GM19351 (cell line): ENCODE results near the gene TBATA.
"Not testable (repeated sequence)": the region's sequence is repeated elsewhere in the genome, so short reads cannot be mapped to it uniquely, and the experiment has no call there.

Experiments
- ATAC-seq: cut with Tn5 transposase; IDR thresholded peaks from one replicate; pipeline ENCODE4 v1.9.1; 2021; ENCODE audit warnings: mild to moderate bottlenecking, moderate library complexity; ENCODE audit not compliant: unreplicated experiment

The TBATA gene

DNA sequence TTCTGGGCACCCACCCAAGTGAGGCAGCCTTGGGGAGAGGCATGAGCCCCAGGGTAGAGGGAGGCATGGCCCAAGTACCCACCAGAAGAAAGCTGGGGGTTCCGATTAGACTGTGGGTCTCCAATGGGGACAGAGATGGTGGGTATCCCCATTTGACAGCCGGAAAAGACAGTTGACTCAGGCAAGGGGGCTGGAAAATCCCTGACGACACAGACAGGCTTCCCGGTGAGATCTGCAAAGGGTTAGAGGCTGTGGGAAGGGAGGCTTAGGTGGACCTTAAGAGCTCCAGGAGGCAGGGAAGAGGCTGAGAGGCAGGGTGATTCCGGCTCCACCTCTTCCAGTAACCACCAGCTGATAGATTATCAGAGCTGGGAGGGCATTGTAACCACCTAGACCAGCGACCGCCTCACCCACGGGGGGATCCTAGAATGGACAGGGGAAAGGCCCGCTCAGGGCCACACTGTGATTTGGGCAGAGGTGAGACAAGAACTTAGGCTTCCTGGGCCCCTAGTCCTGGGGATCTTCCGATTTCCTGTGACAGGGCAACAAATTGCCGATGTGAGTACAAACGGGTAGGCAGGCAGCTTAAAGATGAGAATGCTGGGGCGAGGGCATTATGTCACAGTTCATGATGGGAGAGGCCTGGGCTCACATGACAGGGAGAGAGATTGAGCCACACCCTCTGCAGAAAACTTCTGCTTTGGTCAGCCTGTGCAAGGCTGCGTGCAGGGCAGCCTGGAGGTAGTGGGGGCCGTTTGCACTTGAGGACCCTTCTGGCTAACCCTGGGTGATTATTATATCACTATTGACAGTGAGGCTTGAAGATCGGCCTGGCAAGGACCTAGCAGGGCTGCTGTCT lies 5.4 kb downstream of the TBATA start:
- ATAC-seq = no peak

DNA sequence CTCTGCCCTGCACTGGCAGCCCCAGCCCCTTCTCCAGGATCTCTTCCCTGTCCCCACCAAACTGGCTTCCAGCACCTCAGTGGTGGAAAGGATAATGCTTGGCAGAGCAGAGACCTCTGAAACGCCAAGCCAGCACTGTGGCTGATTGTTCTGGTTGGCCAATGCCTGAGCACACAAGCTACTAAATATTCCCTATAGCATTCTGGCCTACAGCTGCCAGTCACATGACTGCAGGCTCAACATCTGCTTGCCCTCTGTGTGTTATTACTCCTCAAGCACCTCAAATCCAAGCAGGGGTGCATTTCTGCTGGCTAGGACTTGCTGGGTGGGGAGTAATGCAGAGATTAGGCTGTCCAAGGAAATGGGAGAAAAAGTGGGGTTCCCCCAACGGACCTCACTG lies 6.1 kb downstream of the TBATA start:
- no peak for ATAC-seq

DNA sequence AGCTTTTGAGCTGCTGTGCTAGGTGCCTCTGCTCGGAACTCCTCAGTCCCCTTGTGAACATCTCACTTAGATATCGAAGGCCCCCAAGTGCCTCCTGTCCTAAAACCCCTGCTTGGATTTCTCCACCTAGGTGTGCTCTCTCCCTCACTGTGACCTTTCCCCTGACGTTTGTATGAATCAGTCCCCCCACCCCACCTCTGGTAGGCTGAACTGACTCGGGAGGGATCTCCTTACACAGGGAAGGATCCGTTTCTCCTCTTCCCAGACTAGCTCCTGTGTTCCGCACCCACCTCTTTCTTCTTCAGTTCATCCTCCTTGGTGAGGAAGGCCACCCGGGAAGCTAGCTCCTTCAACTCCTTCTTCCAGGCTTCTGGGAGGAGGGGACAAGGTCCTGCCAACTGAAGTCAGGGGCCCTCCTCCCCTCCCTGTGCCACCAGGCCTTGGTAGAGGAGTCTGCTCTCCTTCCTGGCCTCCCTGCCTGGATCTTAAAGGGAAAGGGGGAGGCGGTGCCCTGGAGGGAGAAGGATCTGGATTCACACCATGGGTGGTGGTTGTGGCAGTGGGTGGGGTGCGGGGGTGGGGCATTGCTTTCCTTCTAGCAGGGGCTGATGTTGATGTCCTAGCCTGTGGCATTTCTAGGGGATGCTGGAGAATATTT lies 6.8 kb downstream of the TBATA start:
- no peak for ATAC-seq

DNA sequence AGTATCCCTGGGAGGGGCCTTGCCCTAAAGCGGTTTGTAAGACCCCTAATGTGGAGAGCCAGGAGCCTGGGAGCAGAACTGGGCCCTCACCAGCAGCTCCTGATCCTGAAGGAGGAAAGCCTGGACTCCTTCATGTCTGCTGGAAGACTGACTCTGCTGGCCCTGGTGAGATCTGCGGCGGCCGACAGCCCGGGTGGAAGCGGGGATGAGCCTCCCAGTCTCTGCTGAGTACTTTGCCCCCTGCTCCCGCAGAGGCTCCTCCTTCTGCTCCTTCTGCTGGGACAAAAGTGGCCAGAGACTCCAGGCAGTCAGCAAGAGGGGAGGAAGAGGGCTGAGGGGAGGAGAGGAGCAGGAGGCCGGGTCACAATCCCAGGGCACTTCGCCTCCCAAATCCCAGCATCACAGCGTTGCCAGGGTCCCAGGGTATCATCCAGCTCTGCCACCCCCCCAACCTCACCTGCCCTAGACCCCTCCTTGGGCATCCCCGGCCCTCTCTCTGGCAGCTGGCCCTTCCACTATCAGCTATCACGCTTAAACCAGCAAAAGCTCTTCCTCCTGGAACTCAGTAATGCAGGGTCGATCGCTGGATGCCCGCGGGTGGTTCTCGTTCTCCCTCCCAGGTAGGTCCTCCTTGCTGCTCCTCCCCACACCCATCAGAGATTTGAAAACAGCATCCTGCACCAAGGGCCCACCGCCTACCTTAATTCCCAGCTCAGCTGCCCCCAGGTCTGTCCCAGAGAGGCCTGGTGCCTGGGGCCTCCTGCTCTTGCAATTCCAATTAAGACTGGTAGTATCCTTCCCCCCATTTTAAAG lies 7.9 kb downstream of the TBATA start:
- no peak for ATAC-seq

DNA sequence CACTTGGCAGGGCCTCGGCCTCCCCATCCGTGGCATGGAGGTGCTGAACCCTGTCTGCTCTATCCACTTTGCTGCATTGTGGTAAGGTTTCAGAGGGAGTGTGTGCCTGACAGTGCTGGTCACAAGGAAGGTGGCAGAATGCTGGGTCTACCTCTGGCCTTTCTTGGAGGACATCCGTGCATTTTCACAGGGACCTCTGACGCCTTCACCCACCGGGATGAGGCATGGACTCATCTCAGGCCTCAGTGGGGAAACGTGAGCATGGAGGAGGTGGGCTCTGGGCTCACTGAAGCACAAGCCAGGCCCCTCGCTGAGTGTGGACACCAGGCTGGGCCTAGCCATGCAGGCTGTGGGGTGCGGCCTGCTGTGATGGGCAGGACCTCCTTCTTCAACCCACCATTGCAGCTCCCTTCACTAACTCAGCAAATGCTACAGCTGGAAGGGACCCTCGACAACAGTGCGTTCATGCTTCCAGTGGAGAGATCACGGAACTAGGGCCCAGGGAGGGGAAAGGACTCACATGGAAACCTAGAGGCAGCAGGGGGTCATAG lies 8.6 kb downstream of the TBATA start:
- ATAC-seq = no peak

DNA sequence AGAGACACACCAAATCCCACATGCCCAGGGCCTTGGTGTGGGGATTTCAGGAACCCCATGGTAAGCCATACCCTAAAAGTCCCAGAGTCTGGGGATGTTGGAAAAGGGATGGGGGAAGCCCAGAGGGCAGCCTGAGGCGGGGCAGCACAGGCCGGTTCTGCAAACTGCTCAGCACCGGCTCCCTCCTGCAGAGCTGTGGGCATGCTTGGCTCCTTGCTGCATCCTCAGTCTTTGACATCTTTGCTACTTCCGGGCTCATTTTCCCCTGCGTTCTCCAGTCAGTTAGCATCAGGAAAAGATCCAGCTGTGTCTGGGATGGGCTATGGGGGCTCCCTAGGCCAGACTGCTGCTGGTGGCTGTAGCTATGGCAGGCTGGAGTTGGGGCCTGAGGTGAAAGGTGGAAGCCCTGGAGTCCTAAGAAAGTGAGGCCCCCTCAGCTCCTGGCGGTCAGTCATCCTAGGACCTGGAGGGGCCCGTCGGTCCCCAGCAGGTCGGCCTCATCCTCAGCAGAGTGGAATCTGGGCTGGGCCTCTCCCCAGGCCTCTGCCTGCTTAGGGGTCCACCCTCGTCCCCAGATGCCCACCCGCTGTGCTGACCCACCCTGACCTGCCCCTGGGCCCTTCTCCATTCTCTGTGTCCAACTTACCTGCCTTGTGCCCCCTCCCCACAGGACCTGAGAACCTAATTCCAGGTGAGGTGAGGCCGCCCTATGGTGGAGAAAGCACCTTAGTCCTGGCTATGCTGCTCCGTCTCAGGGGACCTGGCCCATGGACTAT lies 9.3 kb downstream of the TBATA start:
- no peak for ATAC-seq

DNA sequence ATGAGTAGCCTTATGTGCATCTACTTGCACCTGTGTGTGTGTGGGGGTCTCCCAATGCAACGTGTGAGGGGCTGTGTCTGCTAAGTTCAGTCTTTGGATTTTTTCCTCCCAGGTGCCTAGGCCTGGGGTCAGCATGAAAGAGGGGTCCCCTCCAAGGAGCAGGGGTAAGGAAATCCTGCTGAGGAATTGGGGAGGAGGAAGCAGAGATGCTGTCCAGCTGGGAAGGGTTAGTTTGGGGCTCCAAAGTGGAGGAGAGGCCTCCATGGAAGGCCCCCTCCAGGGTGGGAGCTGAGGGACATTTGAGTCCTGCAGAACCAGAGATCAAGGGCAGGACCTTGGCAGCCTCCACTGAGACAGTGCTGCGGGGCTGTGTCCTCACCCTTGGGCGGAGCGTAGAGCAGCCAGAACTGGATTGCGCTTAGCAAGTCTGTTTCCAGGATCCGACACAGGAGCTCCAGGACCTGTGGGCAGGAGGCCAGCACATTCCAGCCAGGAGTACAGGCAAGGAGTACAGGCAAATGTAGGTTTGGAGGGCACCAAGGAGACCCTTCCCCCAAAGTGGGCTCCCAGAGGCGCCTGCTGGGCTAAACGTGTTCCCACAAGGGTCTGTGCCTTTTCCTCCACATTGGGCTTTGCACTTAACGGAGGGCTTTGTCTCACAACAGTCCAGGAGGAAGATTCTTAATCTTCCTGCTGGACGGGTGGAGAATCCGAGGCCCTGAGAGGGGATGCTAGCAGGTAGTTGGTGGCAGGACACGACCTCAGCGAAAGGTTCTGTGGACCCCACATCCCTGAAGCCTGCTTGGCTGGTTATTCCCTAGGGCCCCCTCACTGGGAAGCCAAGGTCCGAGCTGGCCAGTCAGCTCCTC lies 10.1 kb downstream of the TBATA start:
- no peak for ATAC-seq

DNA sequence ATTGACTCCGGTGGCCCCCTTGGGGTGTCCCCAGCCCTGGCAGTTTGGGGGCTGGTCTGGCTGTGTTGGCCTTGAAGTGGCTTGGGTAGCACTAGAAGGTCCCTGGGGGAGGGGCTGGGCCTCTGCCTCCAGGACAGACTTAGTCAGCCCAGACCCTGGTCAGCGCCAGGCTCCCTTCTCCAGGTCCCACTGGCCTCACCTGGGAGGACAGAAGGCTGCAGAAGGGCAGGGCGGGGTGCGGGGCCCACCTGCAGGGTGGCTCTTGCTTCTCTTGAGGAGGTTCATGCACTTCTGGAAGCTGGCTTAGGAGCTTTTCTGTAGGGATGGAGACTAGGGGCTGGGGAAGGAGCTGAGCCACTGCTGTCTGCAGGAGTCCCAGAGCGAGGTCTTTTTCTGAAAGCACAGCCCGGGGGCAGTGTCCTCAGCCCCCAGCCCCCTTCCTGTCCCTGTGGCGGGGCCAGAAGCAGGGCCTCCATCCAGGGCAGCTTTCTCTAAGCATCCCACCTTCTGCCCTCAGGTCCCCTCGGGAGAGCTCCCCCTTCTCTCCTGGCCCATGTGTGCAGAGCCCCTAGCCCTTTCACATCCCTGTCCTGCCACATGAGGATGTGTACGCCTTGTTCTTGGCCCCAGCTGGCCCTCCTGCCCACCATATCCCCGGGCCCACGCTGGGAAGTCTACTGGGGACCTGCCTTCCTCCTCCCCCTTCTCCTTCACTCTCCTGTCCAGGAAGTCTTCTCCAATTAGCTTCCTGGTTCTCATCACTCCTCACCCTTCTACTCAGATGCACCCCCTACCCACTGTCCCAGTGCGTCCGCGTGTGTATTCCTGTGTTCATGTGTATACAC lies 11.0 kb downstream of the TBATA start:
- no peak for ATAC-seq

DNA sequence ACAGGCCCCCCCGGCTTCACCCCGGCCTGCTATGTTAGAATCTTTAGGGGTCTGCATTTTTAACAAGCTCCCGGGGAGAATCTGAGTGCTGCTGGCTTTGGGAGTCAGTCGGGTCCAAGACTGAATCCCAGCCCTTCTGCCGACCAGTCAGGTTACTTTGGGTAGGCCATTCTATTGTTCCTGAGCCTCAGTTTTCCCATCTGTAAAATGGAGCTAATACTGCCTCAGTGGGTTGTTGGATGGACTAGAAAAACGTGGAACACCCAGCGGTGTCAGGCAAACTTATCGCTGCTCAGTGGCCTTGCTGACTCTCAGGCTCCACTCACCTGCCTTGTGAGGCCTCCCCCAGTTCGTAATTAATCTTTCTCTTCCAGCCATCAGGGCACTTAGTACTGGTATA lies 11.7 kb downstream of the TBATA start:
- no peak for ATAC-seq

DNA sequence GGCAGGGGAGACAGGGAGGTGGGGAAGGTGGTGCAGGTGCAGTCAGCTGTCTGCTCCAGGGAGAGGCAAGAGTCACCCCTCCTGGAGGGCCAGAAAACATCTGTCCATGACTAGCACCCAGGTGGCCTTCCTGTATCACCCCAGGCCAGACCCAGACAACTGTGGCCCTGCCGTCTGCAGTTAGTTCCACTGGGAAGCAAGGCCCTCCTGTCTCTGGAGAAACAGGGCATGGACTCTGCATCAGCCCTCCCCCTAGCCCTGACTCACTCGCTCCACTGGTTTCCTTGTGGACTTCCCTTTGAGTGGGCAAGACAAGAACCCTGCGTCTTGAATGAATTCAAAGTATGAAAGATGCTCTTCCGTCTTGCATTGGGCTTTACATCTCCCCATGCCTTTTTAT lies 12.6 kb downstream of the TBATA start:
- ATAC-seq = no peak

DNA sequence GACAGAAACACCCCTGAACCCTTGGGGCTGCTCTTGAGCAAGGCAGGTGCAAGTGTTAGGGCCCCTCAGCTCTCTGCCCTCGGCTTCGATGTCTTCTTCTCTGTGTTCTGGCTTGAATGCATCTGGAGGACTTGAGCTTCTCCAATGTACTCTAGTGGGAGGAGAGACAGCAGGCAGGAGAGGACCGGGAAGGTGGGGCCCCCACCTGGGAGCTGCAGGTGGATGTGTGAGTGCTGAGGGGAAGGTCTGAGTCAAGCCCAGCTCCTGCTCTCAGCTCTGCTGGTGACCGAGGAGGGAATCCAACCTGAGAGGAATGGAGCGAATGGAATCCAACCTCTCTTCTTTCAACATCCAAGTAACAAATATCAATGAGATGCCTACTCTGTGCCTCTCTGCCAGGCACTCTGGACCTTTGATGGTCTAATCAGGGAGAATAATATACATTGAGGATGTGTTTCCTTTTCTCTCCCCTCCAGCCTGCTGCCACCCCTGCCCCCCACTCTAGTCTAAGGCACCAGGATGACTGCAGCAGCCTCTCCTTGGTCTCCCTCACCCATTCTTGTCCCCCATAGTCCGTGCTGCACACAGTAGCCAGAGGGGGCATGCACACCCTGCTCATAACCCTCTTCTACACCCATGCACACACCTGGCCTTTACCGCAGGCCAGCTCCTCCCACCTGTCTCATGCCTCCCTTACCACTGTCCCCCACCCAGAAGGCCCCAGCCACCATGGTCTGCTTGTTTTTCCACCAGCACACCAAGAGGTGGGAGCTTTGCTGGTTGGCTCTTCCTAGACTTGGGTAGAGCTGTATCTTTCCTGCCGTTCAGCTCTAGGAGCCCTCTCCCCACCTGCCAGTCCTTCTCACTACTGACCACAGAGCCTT lies 13.6 kb downstream of the TBATA start:
- no peak for ATAC-seq

DNA sequence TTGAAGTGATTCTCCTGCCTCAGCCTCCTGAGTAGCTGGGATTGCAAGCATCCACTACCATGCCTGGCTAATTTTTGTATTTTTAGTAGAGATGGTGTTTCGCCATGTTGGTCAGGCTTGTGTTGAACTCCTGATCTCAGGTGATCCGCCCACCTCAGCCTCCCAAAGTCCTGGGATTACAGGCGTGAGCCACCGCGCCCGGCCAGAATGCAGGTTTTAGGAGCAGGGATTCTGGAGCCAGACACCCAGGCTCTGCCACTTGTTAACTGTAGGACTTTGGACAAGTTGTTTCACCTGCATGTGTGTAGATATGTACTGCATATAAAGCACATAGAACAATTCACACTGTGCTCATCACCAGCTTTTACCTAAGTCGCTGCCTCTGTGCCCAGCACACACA lies 14.7 kb downstream of the TBATA start:
- ATAC-seq = not testable (repeated sequence)

DNA sequence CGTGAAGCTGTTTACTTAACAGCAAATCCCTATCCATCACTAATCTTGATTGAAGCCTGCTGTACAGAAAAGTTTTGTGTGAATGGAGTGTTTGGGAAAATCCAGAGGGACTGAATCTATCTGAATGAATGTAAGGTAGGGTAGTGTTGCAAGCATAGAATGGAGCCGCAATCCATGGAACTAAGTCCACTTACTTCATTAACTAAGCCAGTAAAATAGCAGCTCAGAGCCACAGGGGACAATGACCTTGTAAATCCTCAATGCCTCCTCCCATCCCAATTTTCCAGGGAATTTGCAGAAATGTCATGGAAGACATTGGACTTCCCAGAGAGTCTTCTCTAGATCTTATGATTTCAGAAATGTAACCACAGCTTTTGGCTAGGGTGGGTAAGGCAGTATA lies 15.2 kb downstream of the TBATA start:
- no peak for ATAC-seq

DNA sequence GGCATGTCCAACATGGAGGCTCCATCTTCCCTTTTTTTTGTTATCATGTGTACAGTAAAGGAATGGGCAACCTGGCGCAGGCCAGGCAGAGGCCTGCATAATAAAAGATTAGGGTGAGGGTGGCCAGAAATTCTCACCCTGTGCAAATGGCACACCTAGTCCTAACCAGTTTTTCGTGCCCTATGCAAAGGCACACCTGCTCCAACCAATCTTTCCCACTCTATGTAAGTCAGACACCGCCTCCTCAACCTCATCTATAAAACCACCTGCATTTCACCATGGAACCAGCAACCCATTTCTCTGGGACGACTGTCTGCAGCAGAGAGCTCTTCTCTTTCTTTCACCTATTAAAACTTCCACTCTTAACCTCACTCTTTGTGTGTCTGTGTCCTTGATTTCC lies 16.1 kb downstream of the TBATA start:
- no peak for ATAC-seq

DNA sequence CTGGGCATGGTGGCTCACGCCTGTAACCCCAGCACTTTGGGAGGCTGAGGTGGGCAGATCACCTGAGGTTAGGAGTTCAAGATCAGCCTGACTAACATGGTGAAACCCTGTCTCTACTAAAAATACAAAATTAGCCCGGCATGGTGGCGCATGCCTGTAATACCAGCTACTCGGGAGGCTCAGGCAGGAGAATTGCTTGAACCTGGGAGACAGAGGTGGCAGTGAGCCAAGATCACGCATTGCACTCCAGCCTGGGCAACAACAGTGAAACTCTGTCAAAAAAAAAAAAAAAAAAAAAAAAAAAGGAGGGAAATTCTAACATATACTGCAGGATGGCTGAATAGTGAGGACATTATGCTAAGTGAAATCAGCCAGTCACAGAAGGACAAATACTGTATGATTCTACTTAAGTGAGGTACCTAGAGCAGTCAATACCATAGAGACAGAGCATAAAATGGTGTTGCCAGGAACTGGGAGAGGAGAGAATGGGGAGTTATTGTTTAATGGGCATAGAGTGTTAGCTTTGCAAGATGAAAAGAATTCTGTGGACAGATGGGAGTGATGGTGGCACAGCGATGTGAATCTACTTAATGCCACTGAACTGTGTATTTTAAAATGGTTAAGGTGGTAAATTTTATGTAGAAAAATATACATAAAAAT lies 17.0 kb downstream of the TBATA start:
- not testable (repeated sequence) for ATAC-seq

DNA sequence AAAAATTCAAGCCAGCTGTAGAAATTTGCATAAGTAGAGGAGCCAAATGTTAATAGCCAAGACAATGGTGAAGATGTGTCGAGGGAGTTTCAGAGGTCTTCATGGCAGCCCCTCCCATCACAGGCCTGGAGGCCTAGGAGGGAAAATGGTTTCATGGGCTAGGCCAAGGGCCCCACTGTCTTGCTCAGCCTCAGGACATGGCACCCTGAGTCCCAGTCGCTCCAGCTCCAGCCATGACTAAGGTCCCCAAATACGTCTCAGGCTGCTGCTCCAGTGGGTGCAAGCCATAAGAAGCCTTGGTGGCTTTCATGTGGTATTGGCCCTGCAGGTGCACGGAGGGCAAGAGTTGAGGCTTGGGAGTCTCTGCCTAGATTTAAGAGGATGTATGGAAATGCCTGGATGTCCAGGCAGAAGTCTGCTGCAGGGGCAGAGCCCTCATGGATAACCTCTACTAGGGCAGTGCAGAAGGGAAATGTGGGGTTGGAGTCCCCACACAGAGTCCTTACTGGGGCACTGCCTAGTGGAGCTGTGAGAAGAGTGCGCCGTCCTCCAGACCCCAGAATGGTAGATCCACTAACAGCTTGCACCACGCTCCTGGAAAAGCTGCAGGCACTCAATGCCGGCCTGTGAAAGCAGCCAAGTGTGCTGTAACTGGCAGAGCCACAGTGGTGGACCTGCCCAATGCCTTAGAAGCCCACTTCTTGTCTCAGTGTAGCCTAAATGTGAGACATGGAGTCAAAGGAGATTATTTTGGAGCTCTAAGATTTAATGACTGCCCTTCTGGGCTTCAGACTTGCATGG lies 19.2 kb downstream of the TBATA start:
- ATAC-seq = no peak
